Activated gamma-delta T cell treated with Interleukin-2 at 50 U/mL for 16 hours (primary cell): ENCODE measurements around the gene LAMB3.
"Not testable (repeated sequence)": the region's sequence is repeated elsewhere in the genome, so short reads cannot be mapped to it uniquely, and the experiment has no call there.

Experiments
- DNase-seq: peaks from one replicate; pipeline ENCODE4 v3.0.0-alpha.2; 2020

The LAMB3 gene

GRCh38 chr1:209652121-209652735 is at the start of gene LAMB3:
Gene LAMB3 (minus strand): TSS chr1:209652425. CDS start chr1:209650944, 1,481 bp downstream.
- DNase-seq: no peak

DNA sequence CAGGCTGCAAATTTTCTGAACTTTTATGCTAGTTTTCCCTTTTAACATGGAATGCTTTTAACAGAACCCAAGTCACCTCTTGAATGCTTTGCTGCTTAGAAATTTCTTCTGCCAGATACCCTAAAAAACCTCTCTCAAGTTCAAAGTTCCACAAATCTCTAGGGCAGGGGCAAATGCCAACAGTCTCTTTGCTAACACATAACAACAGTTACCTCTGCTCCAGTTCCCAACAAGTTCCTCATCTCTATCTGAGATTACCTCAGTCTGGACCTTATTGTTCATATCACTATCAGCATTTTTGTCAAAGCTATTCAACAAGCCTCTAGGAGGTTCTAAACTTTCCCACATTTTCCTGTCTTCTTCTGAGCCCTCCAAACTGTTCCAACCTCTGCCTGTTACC is 48.5 kb upstream of the LAMB3 start:
- DNase-seq: not testable (repeated sequence)

DNA sequence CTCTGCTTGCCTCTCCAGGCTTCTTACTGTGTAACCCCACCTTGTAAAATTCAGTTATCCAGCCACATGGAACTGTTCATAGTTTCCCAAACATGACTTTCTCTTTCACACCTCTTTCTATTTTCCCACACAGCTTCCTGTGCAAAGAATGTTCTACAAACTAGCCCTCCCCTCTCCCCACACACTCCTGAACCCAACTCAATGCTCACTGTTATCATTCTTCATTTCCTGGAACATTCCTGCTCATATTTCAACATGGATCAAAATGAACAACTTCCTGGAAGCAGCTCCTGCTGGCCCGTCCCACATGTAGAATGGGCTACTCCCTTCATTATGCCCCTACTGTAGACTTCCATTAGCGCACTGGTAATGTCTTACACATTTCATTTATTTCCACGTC is 44.9 kb upstream of the LAMB3 start:
- DNase-seq: no peak

- no peak for DNase-seq
Observed at GRCh38 chr1:209696673-209697072, 44.4 kb upstream of the LAMB3 start.

DNA sequence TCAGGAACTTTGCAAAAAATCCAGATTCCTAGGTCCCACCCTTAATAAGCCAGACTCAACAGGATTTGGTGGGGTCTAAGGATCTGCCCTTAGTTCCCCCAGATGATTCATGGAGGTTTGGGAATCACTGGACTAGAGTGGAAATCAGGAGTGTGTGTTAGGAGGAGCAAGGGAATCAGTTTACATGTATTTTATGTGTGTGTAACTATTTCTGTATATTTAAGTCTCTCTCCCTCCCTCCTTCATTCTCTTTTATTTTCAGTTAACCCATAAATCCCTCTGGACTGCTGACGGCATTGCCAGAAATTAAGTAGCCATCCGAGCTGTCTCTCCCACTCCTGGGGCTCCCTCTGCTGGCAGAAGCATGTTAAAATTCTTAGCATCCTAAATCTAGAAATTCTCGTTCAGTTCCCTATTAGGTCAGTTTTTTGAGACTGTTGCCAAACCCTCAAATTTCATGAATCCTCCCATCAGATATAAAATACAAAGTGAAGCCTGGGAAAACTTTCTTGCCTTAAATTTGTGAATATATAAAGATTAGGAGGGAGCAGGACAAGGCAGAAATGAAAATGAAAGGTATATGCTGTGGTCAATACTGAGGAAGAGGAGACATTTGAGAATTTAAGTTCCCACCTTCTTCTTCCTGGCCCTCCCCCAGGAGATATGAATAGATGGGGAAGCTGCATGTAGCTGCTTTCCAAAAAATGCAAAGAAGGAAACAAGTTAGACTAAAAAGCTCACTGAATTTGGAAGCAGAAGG is 40.7 kb upstream of the LAMB3 start:
- peak; percentile 68 for DNase-seq

GRCh38 chr1:209692296-209692695 is 40.1 kb upstream of the LAMB3 start:
- DNase-seq: no peak

- no peak for DNase-seq
Observed at GRCh38 chr1:209691237-209691636, 39.0 kb upstream of the LAMB3 start.

DNA sequence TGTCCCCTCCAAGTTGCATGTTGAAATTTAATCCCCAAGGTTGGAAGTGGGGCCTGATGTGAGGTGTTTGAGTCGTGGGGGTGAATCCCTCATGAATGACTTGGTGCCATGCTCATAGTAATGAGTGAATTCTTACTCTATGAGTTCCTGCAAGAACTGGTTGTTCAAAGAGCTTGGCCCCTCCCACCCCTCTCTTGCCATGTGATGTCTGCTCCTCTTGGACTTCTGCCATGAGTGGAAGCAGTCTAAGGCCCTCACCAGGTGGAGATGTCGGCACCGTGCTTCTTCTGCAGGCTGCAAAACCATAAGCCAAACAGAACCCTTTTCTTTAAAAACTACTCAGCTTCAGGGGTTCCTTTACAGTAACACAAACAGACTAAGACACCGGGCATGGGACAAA is 37.3 kb upstream of the LAMB3 start:
- no peak for DNase-seq

DNA sequence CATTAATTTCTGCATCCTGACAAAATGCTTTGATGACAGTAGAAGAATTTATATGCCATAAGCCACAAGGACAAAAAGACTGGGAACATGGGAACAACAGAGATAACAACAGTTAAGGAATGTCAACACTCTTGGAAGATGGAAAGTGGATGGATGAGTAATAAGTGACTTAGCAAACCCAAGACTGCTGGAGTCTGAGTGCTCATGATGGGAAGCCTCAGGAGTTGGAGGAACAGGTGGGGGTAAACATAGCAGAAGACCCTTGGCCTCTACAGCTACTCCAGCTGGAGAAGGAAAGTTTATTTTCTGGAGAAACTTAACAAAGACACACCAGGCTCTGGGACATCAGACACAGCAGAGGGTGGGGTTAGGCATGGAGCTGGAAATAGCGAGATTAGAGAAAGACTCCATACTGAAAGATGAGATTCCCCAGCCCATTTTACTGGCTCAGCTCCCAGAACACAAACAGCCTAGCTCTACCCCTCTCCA is 36.6 kb upstream of the LAMB3 start:
- DNase-seq: no peak

- no peak for DNase-seq
Observed at GRCh38 chr1:209686322-209686721, 34.1 kb upstream of the LAMB3 start.

GRCh38 chr1:209685821-209686220 is 33.6 kb upstream of the LAMB3 start:
- DNase-seq: no peak

DNA sequence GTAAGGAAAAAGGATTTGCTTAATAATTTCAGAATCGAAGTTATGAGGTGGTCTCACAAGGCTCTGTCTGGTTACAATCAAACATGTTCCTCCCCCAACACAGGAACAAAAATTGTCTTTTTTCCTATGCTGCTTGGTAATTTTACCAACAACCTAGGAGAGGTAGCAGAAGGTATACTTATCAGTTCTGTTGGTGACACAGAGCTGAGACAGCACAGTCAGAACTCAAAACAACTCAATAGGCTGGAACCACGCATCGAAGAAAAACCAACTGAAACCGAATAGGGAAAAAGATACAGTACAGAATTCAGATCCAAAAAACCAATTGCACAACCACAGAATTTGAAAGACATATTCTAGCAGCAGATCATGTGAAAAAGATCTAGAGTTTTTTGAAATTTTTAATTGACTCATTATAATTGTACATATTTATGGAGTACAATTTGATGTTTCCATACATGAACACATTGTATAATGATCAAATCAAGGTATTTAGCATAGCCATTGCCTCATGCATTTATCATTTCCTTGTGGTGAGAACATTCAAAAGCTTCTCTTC is 26.8 kb upstream of the LAMB3 start:
- no peak for DNase-seq

DNA sequence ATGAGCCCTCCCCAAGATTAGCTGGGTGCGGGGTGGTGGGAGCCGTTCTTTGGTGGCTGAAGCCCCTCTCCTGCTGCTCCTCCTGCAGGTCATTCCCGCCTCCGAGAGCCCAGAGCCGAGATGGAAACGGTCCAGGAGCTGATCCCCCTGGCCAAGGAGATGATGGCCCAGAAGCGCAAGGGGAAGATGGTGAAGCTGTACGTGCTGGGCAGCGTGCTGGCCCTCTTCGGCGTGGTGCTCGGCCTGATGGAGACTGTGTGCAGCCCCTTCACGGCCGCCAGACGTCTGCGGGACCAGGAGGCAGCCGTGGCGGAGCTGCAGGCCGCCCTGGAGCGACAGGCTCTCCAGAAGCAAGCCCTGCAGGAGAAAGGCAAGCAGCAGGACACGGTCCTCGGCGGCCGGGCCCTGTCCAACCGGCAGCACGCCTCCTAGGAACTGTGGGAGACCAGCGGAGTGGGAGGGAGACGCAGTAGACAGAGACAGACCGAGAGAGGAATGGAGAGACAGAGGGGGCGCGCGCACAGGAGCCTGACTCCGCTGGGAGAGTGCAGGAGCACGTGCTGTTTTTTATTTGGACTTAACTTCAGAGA is 23.4 kb upstream of the LAMB3 start:
- DNase-seq: no peak

GRCh38 chr1:209674957-209675564 is 22.8 kb upstream of the LAMB3 start, which contains the start of gene G0S2:
Gene G0S2 (plus strand): TSS chr1:209675412. CDS start chr1:209675685, 273 bp downstream.
- DNase-seq: no peak

DNA sequence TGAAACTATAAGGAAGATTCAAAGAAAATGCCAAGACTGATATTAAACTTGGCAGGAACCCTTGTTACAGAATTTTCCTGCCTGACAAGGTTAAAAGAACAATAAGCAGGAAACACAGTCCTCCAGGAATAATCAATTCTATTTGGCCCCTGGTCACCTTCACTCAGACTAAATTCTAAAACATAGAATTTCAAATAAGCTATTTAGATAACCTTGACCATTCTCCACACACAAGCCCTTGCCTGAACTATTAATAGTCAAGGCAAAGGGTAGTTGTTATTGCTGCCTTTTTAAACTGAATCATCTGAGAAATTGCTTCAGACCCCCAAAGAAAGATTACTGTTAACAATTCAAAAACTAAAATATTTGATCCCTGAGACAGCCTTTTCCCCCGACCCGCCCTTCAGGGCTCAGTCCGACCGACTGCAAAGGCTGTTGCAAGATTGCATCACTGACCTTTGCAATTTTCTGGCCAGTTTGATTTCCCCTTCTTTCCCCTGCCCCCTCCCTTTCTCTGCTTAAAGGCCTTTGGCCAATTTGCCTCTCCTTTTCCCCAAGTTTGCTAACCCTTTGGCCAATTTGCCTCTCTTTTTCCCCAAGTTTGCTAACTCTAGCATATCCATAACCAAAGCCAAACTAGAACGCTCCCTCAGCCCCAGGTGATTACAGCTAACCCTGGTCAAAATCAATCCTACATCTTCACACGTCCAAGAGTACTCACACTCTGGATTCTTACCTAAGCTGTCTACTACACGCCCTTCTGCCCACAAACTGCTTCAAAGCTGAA is 21.6 kb upstream of the LAMB3 start:
- no peak for DNase-seq

GRCh38 chr1:209672705-209673630 is 20.7 kb upstream of the LAMB3 start:
- DNase-seq: no peak

- no peak for DNase-seq
Observed at GRCh38 chr1:209670441-209671082, 18.3 kb upstream of the LAMB3 start.

GRCh38 chr1:209667708-209668107 is 15.5 kb upstream of the LAMB3 start:
- no peak for DNase-seq

- DNase-seq: no peak
Observed at GRCh38 chr1:209667103-209667502, 14.9 kb upstream of the LAMB3 start.

DNA sequence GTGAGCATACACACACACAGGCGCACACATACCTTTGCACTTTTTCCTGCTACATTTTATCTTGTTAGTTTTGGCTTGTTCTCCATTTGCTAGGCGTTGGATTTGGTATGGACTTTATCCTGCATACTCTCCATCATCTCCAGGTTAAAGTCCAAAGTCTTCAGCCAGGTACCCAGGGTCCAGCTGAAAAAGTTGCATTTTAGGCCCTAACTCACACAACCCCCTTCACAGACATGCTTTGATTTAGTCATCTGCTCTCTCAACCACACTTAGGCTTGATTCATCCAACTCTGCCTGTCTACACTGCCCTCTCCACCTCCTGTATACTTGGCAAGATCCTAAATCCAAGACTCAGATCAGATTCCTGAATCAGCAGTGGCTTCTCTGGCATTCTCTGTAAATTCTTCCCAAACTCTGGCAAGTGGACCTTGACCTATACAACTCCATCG is 10.7 kb upstream of the LAMB3 start:
- no peak for DNase-seq

- no peak for DNase-seq
Observed at GRCh38 chr1:209661071-209661470, 8.8 kb upstream of the LAMB3 start.
